Spleen (tissue), 11 donors: ENCODE data around the gene VSTM4. TPM values are rescaled to one million over a fixed set of nuclear protein-coding genes. Genes with fewer than 3 reads are reported as not detected.

Experiments
- DNase-seq: peaks from one replicate; pipeline ENCODE4 v3.0.0-alpha.2; 2020
- H3K27ac ChIP-seq, 8 donors: fragments of 200-600 bp; sonication (generic) in 7 of 8; 1 replicate in 4 of 8; 2 replicates in 4 of 8; pipeline versions ENCODE4 v1.5.0 to v1.8.0; 2016 to 2021; ENCODE audit warnings: inconsistent platforms in 4 of 8, mild to moderate bottlenecking in 4 of 8, moderate library complexity in 1 of 8
- H3K27me3 ChIP-seq, 7 donors: fragments of 200-600 bp; sonication (generic) in 6 of 7; replicated peaks in 1 of 7; 1 replicate in 4 of 7; 2 replicates in 3 of 7; pipeline versions ENCODE4 v1.5.0 to v1.8.0; 2016 to 2021; ENCODE audit warnings: inconsistent platforms in 3 of 7, mild to moderate bottlenecking in 1 of 7
- H3K36me3 ChIP-seq, 6 donors: fragments of 200-600 bp; sonication (generic) in 5 of 6; 1 replicate in 4 of 6; 2 replicates in 2 of 6; pipeline versions ENCODE4 v1.5.0 to v1.8.0; 2016 to 2021; ENCODE audit warnings: inconsistent platforms in 2 of 6
- H3K4me1 ChIP-seq, 6 donors: fragments of 200-600 bp; sonication (generic) in 5 of 6; 1 replicate in 3 of 6; 2 replicates in 3 of 6; pipeline versions ENCODE4 v1.5.0 to v1.8.0; 2016 to 2021; ENCODE audit warnings: inconsistent platforms in 3 of 6
- H3K4me3 ChIP-seq, 8 donors: fragments of 200-600 bp; sonication (generic) in 7 of 8; 1 replicate in 4 of 8; 2 replicates in 4 of 8; pipeline versions ENCODE4 v1.5.0 to v1.8.0; 2016 to 2021; ENCODE audit warnings: inconsistent platforms in 4 of 8, mild to moderate bottlenecking in 4 of 8, moderate library complexity in 2 of 8
- H3K9me3 ChIP-seq, 8 donors: fragments of 200-600 bp; sonication (generic) in 7 of 8; 1 replicate in 4 of 8; 2 replicates in 4 of 8; pipeline versions ENCODE4 v1.5.0 to v1.8.0; 2016 to 2021; ENCODE audit warnings: inconsistent platforms in 4 of 8
- CTCF ChIP-seq, 11 experiments: fragments of 200-600 bp in 7 of 11; fragments of 450-650 bp in 4 of 11; sonication (generic) in 4 of 11; IDR thresholded peaks in 8 of 11; conservative IDR thresholded peaks in 3 of 11; 1 replicate in 7 of 11; 2 replicates in 4 of 11; pipeline versions ENCODE4 v1.4.0 to v1.8.0; 2016 to 2021; ENCODE audit warnings: antibody characterized with exemption in 11 of 11, inconsistent platforms in 4 of 11, mild to moderate bottlenecking in 1 of 11
- POLR2A ChIP-seq, 3 donors: fragments of 450-650 bp; IDR thresholded peaks; one replicate each; pipeline ENCODE4 v1.5.1; 2017; ENCODE audit warnings: antibody characterized with exemption in 3 of 3, mild to moderate bottlenecking in 1 of 3
- POLR2AphosphoS5 ChIP-seq, 3 donors: sonication (generic); formaldehyde crosslinking; IDR thresholded peaks; one replicate each; pipeline ENCODE4 v1.5.1; 2017; ENCODE audit warnings: antibody characterized with exemption in 3 of 3
- WGBS, 5 donors: extraction: QIAGEN DNeasy Blood & Tissue Kit in 3 of 5; methylation state at CpG; one replicate each; pipeline versions ENCODE4 v1.1.5 to v1.1.7; 2013 to 2018; 5-methylcytosine and 5-hydroxymethylcytosine counted together
- intact Hi-C: fragments of 100-400 bp; cut with DNase I; formaldehyde crosslinking; loops from one replicate; pipeline ENCODE4 v1.15.0; 2023; ENCODE audit warnings: low total_unique reads
- polyA plus RNA-seq, 3 donors: library from polyadenylated mRNA; stranded (reverse); fragments of 200-250 nt; gene quantifications; one replicate each; pipeline ENCODE4 v1.2.1, GENCODE V29; 2013
- total RNA-seq, 7 donors: library from RNA; depleted of rRNA in 3 of 7; stranded (reverse); fragments of >200 nt in 3 of 7; fragmentation: NEBNext Ultra II Directional in 4 of 7; extraction: Animal tissue kit (Norgen Biotek cat#: 25700) in 4 of 7; gene quantifications; one replicate each; pipeline versions ENCODE4 v1.1.0 to v1.2.1, GENCODE V29; 2016 to 2021
- donor health status: healthy with polysubstance abuse.
- donor health status: DM: no; HTN: no; CAD: no; lungs with moderate emphysema.
- donor health status: DM: no; HTN: no; CAD: no.
- donor health status: Bipolar disorder and iron deficiency.
- donor health status: healthy.
- donor health status: DM: no; HTN: no; CAD: no.
- donor health status: DM: yes; HTN: yes; CAD: no.

VSTM4 gene
- total and polyA plus RNA-seq, 10 donors = 0.57 to 6.8 (median 3.1) TPM

GRCh38 chr10:49038711-49039110, 76.6 kb downstream of the VSTM4 start:
- TF ChIP-seq POLR2A (IDR thresholded peaks at IDR 0.05) = no peak
- TF ChIP-seq CTCF (IDR thresholded peaks at IDR 0.05 in 8 of 11, conservative IDR thresholded peaks at IDR 0.05 in 3 of 11) = no peak
- no peak for TF ChIP-seq POLR2AphosphoS5 (IDR thresholded peaks at IDR 0.05)

GRCh38 chr10:49037187-49037586, 78.1 kb downstream of the VSTM4 start:
- H3K27ac ChIP-seq = no peak overlapping the region
- H3K4me1 ChIP-seq = no peaks in the 10 kb centered on the region
- H3K36me3 ChIP-seq = no peaks in the 10 kb centered on the region
- no peak for TF ChIP-seq CTCF (IDR thresholded peaks at IDR 0.05 in 8 of 11, conservative IDR thresholded peaks at IDR 0.05 in 3 of 11)
- no peak for TF ChIP-seq POLR2AphosphoS5 (IDR thresholded peaks at IDR 0.05)
- no peak overlapping the region for H3K4me3 ChIP-seq
- no peak for DNase-seq
- WGBS, 5 donors = 77 to 91% (median 90%) methylated on average over 7 of the region's 7 CpGs
- no peaks in the 10 kb centered on the region for H3K9me3 ChIP-seq
- intact Hi-C loops = no loop called here
- H3K27me3 ChIP-seq = peaks cover 0 to 20% (median 0%) of the 10 kb centered on the region in 7 donors

More at GRCh38 chr10:49038711-49039110, 76.6 kb downstream of the VSTM4 start:
- Histone ChIP-seq H3K9me3 (no peaks in the 10 kb centered on the region), H3K36me3 (no peaks in the 10 kb centered on the region), H3K27ac (no peak overlapping the region), H3K4me3 (no peak overlapping the region), H3K4me1 (no peaks in the 10 kb centered on the region), H3K27me3 (peaks cover 0 to 12% (median 1%) of the 10 kb centered on the region in 7 donors)
- WGBS, 5 donors = 80 to 88% (median 87%) methylated on average over 5 of the region's 5 CpGs
- no peak for DNase-seq
- intact Hi-C loops = no loop called here

- DNase-seq = no peak
- Histone ChIP-seq H3K4me1 (peaks cover 0 to under 1% (median 0%) of the 10 kb centered on the region in 6 donors), H3K27ac (no peak overlapping the region), H3K9me3 (no peaks in the 10 kb centered on the region), H3K27me3 (peaks cover 0 to 22% (median 0%) of the 10 kb centered on the region in 7 donors), H3K36me3 (no peaks in the 10 kb centered on the region), H3K4me3 (no peak overlapping the region)
- no peak for TF ChIP-seq POLR2AphosphoS5 (IDR thresholded peaks at IDR 0.05)
- no peak for TF ChIP-seq CTCF (IDR thresholded peaks at IDR 0.05 in 8 of 11, conservative IDR thresholded peaks at IDR 0.05 in 3 of 11)
- no peak for TF ChIP-seq POLR2A (IDR thresholded peaks at IDR 0.05)
- WGBS, 5 donors = 89 to 95% (median 91%) methylated on average over 3 of the region's 3 CpGs
- intact Hi-C loops = no loop called here
Observed at GRCh38 chr10:49036638-49037037, 78.7 kb downstream of the VSTM4 start.

- intact Hi-C loops = no loop called here
- Histone ChIP-seq H3K27ac (no peak overlapping the region), H3K36me3 (no peaks in the 10 kb centered on the region), H3K4me3 (no peak overlapping the region), H3K27me3 (peaks cover 0 to 22% (median 0%) of the 10 kb centered on the region in 7 donors), H3K9me3 (no peaks in the 10 kb centered on the region), H3K4me1 (peaks cover 0 to 8% (median 0%) of the 10 kb centered on the region in 6 donors)
- DNase-seq = no peak
- TF ChIP-seq CTCF (IDR thresholded peaks at IDR 0.05 in 8 of 11, conservative IDR thresholded peaks at IDR 0.05 in 3 of 11) = no peak
- TF ChIP-seq POLR2A (IDR thresholded peaks at IDR 0.05) = no peak
- no peak for TF ChIP-seq POLR2AphosphoS5 (IDR thresholded peaks at IDR 0.05)
- WGBS, 5 donors = 67 to 90% (median 82%) methylated on average over 8 of the region's 8 CpGs
Observed at GRCh38 chr10:49035920-49036319, 79.4 kb downstream of the VSTM4 start.
